Left renal pelvis (tissue), 4 donors: ENCODE measurements around the gene EXOC4. TPM values are rescaled to one million over a fixed set of nuclear protein-coding genes. Genes with fewer than 3 reads are reported as not detected.

Experiments
- DNase-seq, 4 donors: peaks; one replicate each; pipeline ENCODE4 v3.0.0-alpha.2; 2013; ENCODE audit warnings: low read depth in 4 of 4, low spot score in 3 of 4
- polyA plus RNA-seq, 4 donors: library from polyadenylated mRNA; unstranded; fragments of 120-200 nt; gene quantifications; one replicate each; pipeline ENCODE4 v1.2.1, GENCODE V29; 2013; ENCODE audit not compliant: insufficient read length in 4 of 4

EXOC4 gene
- polyA plus RNA-seq, 4 donors = 59.2 to 81.3 (median 72.0) TPM

- DNase-seq = no peak
Measured at GRCh38 chr7:133945497-133945896, 692.6 kb downstream of the EXOC4 start.

GRCh38 chr7:133947458-133948254 is 694.8 kb downstream of the EXOC4 start:
- no peak for DNase-seq

- no peak for DNase-seq
Measured at GRCh38 chr7:133948588-133948987, 695.7 kb downstream of the EXOC4 start.

- DNase-seq = no peak
Measured at GRCh38 chr7:133950855-133951254, 698.0 kb downstream of the EXOC4 start.

GRCh38 chr7:133955208-133955607 is 702.3 kb downstream of the EXOC4 start:
- no peak for DNase-seq

GRCh38 chr7:133957845-133958244 is 705.0 kb downstream of the EXOC4 start:
- no peak for DNase-seq

GRCh38 chr7:133958822-133959221 is 705.9 kb downstream of the EXOC4 start:
- no peak for DNase-seq

- no peak for DNase-seq
Measured at GRCh38 chr7:133959505-133959904, 706.6 kb downstream of the EXOC4 start.

GRCh38 chr7:133961724-133962123 is 708.8 kb downstream of the EXOC4 start:
- DNase-seq = no peak

- DNase-seq = no peak
Measured at GRCh38 chr7:133962646-133963045, 709.8 kb downstream of the EXOC4 start.

GRCh38 chr7:133963629-133964028 is 710.8 kb downstream of the EXOC4 start:
- DNase-seq = no peak

GRCh38 chr7:133971625-133972024 is 718.7 kb downstream of the EXOC4 start:
- DNase-seq = no peak

- DNase-seq = no peak
Measured at GRCh38 chr7:133973710-133974109, 720.8 kb downstream of the EXOC4 start.

GRCh38 chr7:133975130-133975529 is 722.3 kb downstream of the EXOC4 start:
- no peak for DNase-seq

GRCh38 chr7:133976140-133976539 is 723.3 kb downstream of the EXOC4 start:
- no peak for DNase-seq

GRCh38 chr7:133977409-133978274 is 724.8 kb downstream of the EXOC4 start:
- no peak for DNase-seq

- DNase-seq = no peak
Measured at GRCh38 chr7:133978502-133979295, 725.8 kb downstream of the EXOC4 start.

GRCh38 chr7:133980804-133981203 is 727.9 kb downstream of the EXOC4 start:
- no peak for DNase-seq

GRCh38 chr7:133983685-133984419 is 731.0 kb downstream of the EXOC4 start:
- DNase-seq = no peak

- no peak for DNase-seq
Measured at GRCh38 chr7:133985300-133985699, 732.4 kb downstream of the EXOC4 start.
